HG03060 (cell line): ENCODE data around the gene GJA1.

Source experiments
- ATAC-seq: cut with Tn5 transposase; IDR thresholded peaks from one replicate; pipeline ENCODE4 v1.9.1; 2021; ENCODE audit warnings: low read depth, moderate number of reproducible peaks; ENCODE audit not compliant: unreplicated experiment

Gene GJA1

GRCh38 chr6:121482004-121482693 is 46.7 kb downstream of the GJA1 start:
- no peak for ATAC-seq

GRCh38 chr6:121482751-121483150 is 47.3 kb downstream of the GJA1 start:
- no peak for ATAC-seq

GRCh38 chr6:121485359-121485811 is 49.9 kb downstream of the GJA1 start:
- ATAC-seq, result no peak

- ATAC-seq, result no peak
These were observed 56.1 kb downstream of the GJA1 start for GRCh38 chr6:121491576-121491975.

- ATAC-seq, result no peak
These were observed 57.1 kb downstream of the GJA1 start for GRCh38 chr6:121492536-121492935.

- ATAC-seq, result no peak
These were observed 62.5 kb downstream of the GJA1 start for GRCh38 chr6:121497970-121498375.

GRCh38 chr6:121498481-121499276 is 63.2 kb downstream of the GJA1 start:
- ATAC-seq, result no peak
